ENCODE results near the gene PRKCQ.

The PRKCQ gene

GRCh38 chr10:6399879-6400278 lies 180.2 kb downstream of the PRKCQ start:
- no peak overlapping the region for H2AFZ ChIP-seq (ENCODE audit: low read length)
- H3K79me2 ChIP-seq (ENCODE audit: insufficient read depth, low read length): no peaks in the 10 kb centered on the region
- no peaks in the 10 kb centered on the region for H3K9me2 ChIP-seq (ENCODE audit: low read depth, low read length)
- peak overlapping the region; percentile 48 for H3K4me3 ChIP-seq (ENCODE audit: low read depth, low read length, poor library complexity, severe bottlenecking)
- peak overlapping the region; percentile 71 for H3K4me2 ChIP-seq (ENCODE audit: low read length)
- no peaks in the 10 kb centered on the region for H4K20me1 ChIP-seq (ENCODE audit: insufficient read depth, low read length)
- TF ChIP-seq CTCF (IDR thresholded peaks at IDR 0.05; ENCODE audit: low read length) (no peak), EZH2 (IDR thresholded peaks at IDR 0.05; ENCODE audit: borderline replicate concordance, low read length) (no peak)
- peak overlapping the region; percentile 57; the same call in 1 of the 2 replicates for H3K9ac ChIP-seq (ENCODE audit: low read length)
- peak overlapping the region; percentile 90 for H3K27ac ChIP-seq (ENCODE audit: low read depth, low read length, poor library complexity, severe bottlenecking)
- no peaks in the 10 kb centered on the region for H3K27me3 ChIP-seq (ENCODE audit: insufficient read depth, low read length)
- peaks cover 36% of the 10 kb centered on the region for H3K4me1 ChIP-seq (ENCODE audit: insufficient read depth, low read length, severe bottlenecking)
- H3F3A ChIP-seq (ENCODE audit: insufficient read depth, low read length): no peaks in the 10 kb centered on the region
- H3K36me3 ChIP-seq (ENCODE audit: insufficient read depth, low read length): no peaks in the 10 kb centered on the region
- H3K9me3 ChIP-seq (ENCODE audit: low read length): no peaks in the 10 kb centered on the region

GRCh38 chr10:6399231-6399741 lies 180.8 kb downstream of the PRKCQ start:
- peak overlapping the region; percentile 71; the same call in 1 of the 2 replicates for H3K4me2 ChIP-seq (ENCODE audit: low read length)
- H2AFZ ChIP-seq (ENCODE audit: low read length): no peak overlapping the region
- H3K27ac ChIP-seq (ENCODE audit: low read depth, low read length, poor library complexity, severe bottlenecking): peak overlapping the region; percentile 90
- H3K9me3 ChIP-seq (ENCODE audit: low read length): no peaks in the 10 kb centered on the region
- no peak for TF ChIP-seq EZH2 (IDR thresholded peaks at IDR 0.05; ENCODE audit: borderline replicate concordance, low read length)
- TF ChIP-seq CTCF (IDR thresholded peaks at IDR 0.05; ENCODE audit: low read length): no peak
- H3F3A ChIP-seq (ENCODE audit: insufficient read depth, low read length): no peaks in the 10 kb centered on the region
- H3K79me2 ChIP-seq (ENCODE audit: insufficient read depth, low read length): no peaks in the 10 kb centered on the region
- H3K27me3 ChIP-seq (ENCODE audit: insufficient read depth, low read length): no peaks in the 10 kb centered on the region
- peak overlapping the region; percentile 48 for H3K4me3 ChIP-seq (ENCODE audit: low read depth, low read length, poor library complexity, severe bottlenecking)
- H3K4me1 ChIP-seq (ENCODE audit: insufficient read depth, low read length, severe bottlenecking): peaks cover 41% of the 10 kb centered on the region
- no peaks in the 10 kb centered on the region for H3K36me3 ChIP-seq (ENCODE audit: insufficient read depth, low read length)
- H3K9me2 ChIP-seq (ENCODE audit: low read depth, low read length): no peaks in the 10 kb centered on the region
- H4K20me1 ChIP-seq (ENCODE audit: insufficient read depth, low read length): no peaks in the 10 kb centered on the region
- peak overlapping the region; percentile 57; the same call in 1 of the 2 replicates for H3K9ac ChIP-seq (ENCODE audit: low read length)

- Histone ChIP-seq H3K27me3 (ENCODE audit: insufficient read depth, low read length) (no peaks in the 10 kb centered on the region), H3K4me3 (ENCODE audit: low read depth, low read length, poor library complexity, severe bottlenecking) (no peak overlapping the region), H3K9me3 (ENCODE audit: low read length) (no peaks in the 10 kb centered on the region), H3K27ac (ENCODE audit: low read depth, low read length, poor library complexity, severe bottlenecking) (peak overlapping the region; percentile 15), H3K79me2 (ENCODE audit: insufficient read depth, low read length) (no peaks in the 10 kb centered on the region), H3F3A (ENCODE audit: insufficient read depth, low read length) (no peaks in the 10 kb centered on the region), H3K9ac (ENCODE audit: low read length) (no peak overlapping the region), H2AFZ (ENCODE audit: low read length) (no peak overlapping the region), H4K20me1 (ENCODE audit: insufficient read depth, low read length) (no peaks in the 10 kb centered on the region), H3K4me2 (ENCODE audit: low read length) (no peak overlapping the region), H3K36me3 (ENCODE audit: insufficient read depth, low read length) (no peaks in the 10 kb centered on the region), H3K9me2 (ENCODE audit: low read depth, low read length) (no peaks in the 10 kb centered on the region), H3K4me1 (ENCODE audit: insufficient read depth, low read length, severe bottlenecking) (peaks cover 50% of the 10 kb centered on the region)
- TF ChIP-seq EZH2 (IDR thresholded peaks at IDR 0.05; ENCODE audit: borderline replicate concordance, low read length) (no peak), CTCF (IDR thresholded peaks at IDR 0.05; ENCODE audit: low read length) (no peak)
Measured at GRCh38 chr10:6398399-6398798, 181.7 kb downstream of the PRKCQ start.
